SK-N-DZ (cell line): ENCODE results near the gene PMS2. TPM values are rescaled to one million over a fixed set of nuclear protein-coding genes. Genes with fewer than 3 reads are reported as not detected.
"Not testable (repeated sequence)": the region's sequence is repeated elsewhere in the genome, so short reads cannot be mapped to it uniquely, and the experiment has no call there.

Experiments used
- DNase-seq: peaks from one replicate; pipeline ENCODE4 v3.0.0-alpha.2; 2015; ENCODE audit warnings: low spot score
- polyA plus RNA-seq, 2 experiments: library from polyadenylated mRNA; depleted of rRNA; stranded (reverse); fragments of >200 nt; gene quantifications; 2 replicates each; pipeline ENCODE4 v1.2.3, GENCODE V29; 2014

Gene PMS2
- polyA plus RNA-seq (2014; cell fraction: cytosol; rRNA removed): 19.2 and 22.5 TPM in 2 replicates
- 18.6 and 19.2 TPM in 2 replicates for polyA plus RNA-seq (2014; cell fraction: nucleus; rRNA removed)

- DNase-seq: peak; percentile 99
Observed at GRCh38 chr7:6008668-6009611, at the start of gene PMS2, which contains the start of gene AIMP2. TSS of gene PMS2 (minus strand) at chr7:6009049. CDS start at chr7:6009019, 30 bp downstream. TSS of gene AIMP2 (plus strand) at chr7:6009272. CDS start at chr7:6009364, 92 bp downstream.

- DNase-seq: no peak
Observed at GRCh38 chr7:6057316-6058129, 48.7 kb upstream of the PMS2 start.

- no peak for DNase-seq
Observed at GRCh38 chr7:6056616-6057015, 47.8 kb upstream of the PMS2 start.

- not testable (repeated sequence) for DNase-seq
Observed at GRCh38 chr7:6051185-6051584, 42.3 kb upstream of the PMS2 start.

DNA sequence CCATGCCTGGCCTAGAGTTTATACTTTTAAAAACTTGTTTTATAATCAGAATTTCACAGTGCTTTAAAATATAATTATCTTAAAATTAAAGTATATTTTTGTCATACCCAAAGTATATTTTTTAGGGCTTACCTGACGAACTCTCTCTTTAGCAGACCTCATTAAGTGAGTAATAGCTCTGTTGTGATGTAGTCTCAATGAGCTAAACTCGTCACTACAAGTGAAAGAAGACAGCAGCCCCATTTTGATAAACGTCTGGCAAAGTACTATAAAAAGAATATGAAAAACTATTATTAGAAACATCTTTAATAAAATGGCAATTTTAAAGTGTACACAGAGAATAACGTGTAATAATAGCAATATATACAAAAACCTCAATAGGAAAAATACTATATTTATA, 40.9 kb upstream of the PMS2 start:
- DNase-seq: no peak

GRCh38 chr7:6035686-6036085, 26.8 kb upstream of the PMS2 start:
- DNase-seq: no peak

DNA sequence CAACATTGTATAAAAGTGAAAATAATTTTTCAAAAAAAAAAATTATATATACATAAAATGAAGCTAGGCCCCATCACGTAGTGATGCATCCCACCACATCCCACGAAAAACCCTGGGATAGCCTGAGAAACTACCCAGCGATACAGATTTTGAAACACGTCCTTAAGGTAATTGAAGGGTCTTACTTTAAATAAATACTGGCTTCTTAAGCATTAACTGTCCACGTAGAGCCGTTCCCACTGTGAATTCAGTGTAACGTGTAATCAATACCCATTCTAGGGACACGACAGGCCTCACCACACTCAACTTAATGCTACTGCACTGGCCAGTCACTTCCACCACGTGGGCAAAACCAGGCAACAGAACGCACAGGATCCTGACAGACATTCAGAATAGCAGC, 26.3 kb upstream of the PMS2 start:
- DNase-seq: no peak

- no peak for DNase-seq
Observed at GRCh38 chr7:6032641-6033040, 23.8 kb upstream of the PMS2 start.

DNA sequence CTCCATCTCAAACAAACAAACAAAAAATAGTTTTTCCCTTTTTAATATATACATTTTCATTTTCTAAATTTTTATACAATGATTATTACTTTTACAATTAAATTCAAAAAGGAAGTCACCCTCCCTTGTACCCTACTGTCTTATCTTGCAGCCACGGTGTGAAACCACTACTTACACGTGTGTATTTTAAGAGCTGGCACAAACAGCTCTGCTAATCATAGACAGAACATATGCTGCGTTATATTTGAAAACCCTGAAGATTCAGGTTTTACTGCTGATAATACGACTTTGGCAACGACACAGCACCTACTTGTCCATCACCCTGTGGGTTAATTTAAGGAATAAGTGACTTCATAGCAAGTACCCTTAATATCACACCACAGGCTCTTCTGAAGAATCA, 23.3 kb upstream of the PMS2 start:
- DNase-seq: no peak

DNA sequence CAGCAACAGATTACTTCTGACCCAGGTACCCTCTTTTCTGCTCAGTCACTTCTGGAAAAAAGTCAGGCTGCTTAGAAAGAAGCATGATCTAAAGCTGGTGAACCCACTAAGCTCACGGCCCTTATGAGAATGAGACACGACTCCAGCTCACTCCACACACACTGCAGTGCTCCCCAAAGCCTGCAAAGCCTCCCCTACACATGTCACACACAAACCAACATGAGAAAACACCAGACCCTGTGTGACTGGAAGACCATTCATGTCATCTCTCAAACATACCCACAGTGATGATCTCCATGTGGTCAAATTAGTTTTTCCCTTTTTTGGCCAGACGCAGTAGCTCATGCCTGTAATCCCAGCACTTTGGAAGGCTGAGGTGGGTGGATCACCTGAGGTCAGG, 22.7 kb upstream of the PMS2 start:
- DNase-seq: no peak

DNA sequence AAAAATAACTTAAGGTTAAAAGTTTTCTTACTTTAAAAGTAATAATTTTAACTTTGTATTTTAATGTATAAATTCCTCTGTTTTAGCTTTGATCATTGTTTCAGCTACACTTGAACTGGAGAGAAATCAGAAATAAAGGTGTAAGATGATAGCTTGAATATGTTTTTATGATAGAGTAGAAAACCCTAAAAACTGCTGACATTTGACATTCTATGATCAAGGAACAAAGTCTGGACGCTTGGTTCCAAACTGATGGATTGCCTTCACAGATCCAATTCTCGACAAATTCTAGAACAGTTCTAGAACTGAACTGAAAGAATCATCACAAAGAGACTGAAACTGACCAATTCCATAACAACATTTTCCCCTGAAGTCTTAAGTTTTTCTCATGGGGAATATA, 22.1 kb upstream of the PMS2 start, which contains the start of gene ANKRD61:
Gene ANKRD61, plus strand, starts transcription at position 389 of the 400 bp plus-strand sequence. Its CDS starts 0 bp downstream, at position 389.
- no peak for DNase-seq

DNA sequence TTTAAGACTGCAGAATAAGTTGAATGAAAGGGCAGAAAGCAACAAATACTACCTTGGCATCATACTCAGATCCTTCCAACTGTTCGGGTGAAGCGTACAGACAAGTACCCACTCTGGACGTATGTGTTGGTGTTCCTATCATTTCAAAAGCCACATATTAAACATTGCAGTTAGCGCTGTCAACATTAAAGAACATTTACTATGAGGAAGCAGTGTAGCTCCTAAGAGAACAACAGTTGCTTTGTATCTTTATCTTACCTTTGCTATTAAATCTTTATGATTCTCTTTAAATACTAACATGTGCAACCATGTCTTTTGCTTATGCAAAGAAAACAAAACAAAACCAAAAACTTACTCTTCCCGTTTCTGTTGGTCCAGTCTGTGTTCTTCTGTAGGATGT, 19.7 kb upstream of the PMS2 start:
- no peak for DNase-seq

DNA sequence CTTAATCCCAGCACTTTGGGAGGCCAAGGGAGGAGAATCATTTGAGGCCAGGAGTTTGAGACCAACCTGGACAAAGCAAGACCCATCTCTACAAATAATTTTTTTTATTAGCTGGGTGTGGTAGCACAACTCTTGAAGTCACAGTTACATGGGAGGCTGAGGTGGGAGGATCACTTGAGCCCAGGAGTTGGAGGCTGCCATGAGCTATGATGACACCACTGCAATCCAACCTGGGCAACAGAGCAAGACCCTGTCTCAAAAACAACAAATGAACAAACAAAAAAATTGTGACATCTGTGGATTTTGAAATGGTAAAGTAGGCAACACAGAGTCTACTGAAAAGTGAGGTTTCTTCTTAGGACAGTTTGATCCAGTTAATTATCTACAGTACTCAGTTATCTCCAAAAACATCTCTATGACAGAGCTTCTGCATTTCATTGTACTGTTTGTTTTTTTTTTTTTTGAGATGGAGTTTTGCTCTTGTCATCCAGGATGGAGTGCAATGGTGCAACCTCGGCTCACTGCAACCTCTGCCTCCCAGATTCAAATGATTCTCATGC, 19.0 kb upstream of the PMS2 start:
- DNase-seq: no peak

- no peak for DNase-seq
Observed at GRCh38 chr7:6026820-6027311, 18.0 kb upstream of the PMS2 start.

GRCh38 chr7:6026011-6026819, 17.4 kb upstream of the PMS2 start:
- peak; percentile 18 for DNase-seq

DNA sequence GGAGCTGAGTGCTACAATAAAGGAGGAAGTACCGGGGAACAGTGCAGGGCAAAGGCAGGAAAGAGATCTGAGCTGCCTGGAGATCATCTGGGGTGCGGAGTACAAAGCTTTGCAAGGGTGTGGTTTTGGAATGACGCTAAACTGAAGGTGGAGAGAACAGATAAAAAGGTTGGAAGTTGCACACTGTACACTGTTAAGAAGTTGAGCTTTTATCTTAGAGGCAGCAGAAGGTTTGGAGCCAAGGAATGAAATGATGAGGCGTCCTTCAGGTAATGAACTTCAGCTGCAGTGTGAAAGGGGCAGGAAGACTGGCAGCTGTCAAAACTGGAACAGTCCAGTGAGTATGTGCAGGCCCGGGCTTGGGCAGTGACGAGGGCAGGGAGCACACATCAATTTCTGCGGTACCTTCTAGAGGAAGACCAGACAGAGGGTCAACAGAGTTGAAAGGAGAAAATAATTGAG, 15.2 kb upstream of the PMS2 start:
- no peak for DNase-seq

GRCh38 chr7:6022707-6023106, 13.9 kb upstream of the PMS2 start:
- no peak for DNase-seq

DNA sequence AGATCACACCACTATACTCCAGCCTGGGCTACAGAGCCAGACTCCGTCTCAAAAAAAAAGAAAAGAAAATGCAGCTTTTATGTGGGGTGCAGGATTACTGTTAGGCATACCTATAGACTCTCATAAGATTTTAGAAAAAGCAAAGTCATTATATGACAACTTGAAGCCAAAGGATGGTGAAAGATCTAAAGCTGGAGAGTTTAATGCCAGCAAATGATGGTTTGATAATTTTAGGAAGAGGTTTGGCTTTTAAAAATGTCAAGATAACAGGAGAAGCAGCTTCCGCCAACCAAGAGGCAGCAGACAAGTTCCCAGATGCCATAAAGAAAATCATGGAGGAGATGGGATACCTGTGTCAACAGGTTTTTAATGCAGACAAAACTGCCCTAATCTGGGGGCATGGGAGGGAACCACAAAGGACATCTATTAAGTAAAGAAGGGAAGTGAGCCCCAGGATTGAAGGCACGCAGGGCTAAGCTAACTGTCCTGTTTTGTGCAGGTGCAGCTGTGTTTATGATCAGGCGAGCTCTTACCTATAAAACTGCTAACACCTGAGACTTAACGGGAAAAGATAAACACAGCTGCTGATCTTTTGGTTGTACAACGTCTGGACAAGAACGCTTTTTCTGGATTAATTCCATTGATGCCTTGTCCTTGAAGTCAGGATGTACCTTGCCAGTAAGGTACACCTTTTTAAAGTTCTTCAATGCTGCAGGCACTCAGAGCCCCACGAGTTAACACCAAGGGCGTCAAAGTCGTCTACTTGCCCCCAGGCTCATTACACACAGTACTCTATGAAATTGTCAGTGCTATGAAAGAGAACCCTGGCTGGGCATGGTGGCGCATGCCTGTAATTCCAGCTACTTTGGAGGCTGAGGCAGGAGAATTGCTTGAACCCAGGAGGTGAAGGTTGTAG, 11.8 kb upstream of the PMS2 start:
- DNase-seq: no peak

DNA sequence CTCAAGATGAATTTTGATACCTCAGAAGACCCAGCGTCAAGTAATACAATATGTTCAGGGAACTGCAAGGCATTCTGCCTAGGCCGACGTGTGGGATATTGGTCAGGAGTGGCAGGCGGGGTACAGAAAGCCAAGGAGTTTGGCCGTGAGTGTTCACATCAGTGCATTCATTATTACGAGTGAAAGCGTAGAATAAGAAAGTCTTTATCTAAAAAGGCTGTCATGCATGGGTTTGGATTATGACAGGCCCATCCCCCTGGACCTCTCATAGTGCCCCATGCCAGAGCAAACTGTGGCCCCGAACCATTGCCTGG, 7.8 kb upstream of the PMS2 start:
- no peak for DNase-seq
